ENCODE results near the gene LINC00632. TPM values are rescaled to one million over a fixed set of nuclear protein-coding genes. Genes with fewer than 3 reads are reported as not detected.

Gene LINC00632
- total and polyA plus RNA-seq, 2 donors (not counting 1 experiment from before 2014, with no cell fraction given) = not detected

- Histone ChIP-seq H3K36me3 (replicated peaks in 1 of 2; ENCODE audit: control extremely low read depth in 1 of 2, control insufficient read depth in 1 of 2, extremely low read depth in 1 of 2, insufficient read depth in 2 of 2, low read length in 1 of 2) (no peaks in the 10 kb centered on the region), H3K4me2 (replicated peaks; ENCODE audit: low read depth, low read length, poor library complexity, severe bottlenecking) (no peak overlapping the region), H3K9me3 (ENCODE audit: control extremely low read depth in 1 of 3, control insufficient read depth in 2 of 3, insufficient read depth in 1 of 3, low read length in 2 of 3) (no peaks in the 10 kb centered on the region), H3K4me1 (ENCODE audit: control insufficient read depth in 2 of 2, insufficient read depth in 2 of 2, low read length in 2 of 2) (peaks cover 3 to 9% of the 10 kb centered on the region in 2 donors), H4K20me1 (ENCODE audit: control insufficient read depth, insufficient read depth, low read length, poor library complexity, severe bottlenecking) (no peaks in the 10 kb centered on the region), H3K79me2 (ENCODE audit: control insufficient read depth, insufficient read depth, low read length) (no peaks in the 10 kb centered on the region), H3K9ac (ENCODE audit: low read length) (no peak overlapping the region), H2AFZ (ENCODE audit: insufficient read depth, low read depth, low read length, poor library complexity, severe bottlenecking) (no peak overlapping the region), H3K27ac (ENCODE audit: low read length in 2 of 2) (no peak overlapping the region), H3K27me3 (replicated peaks in 1 of 4; ENCODE audit: control extremely low read depth in 1 of 4, control insufficient read depth in 3 of 4, insufficient read depth in 4 of 4, low read length in 3 of 4) (peaks cover 0 to 9% (median 4%) of the 10 kb centered on the region in 4 experiments), H3K4me3 (ENCODE audit: control extremely low read depth in 1 of 5, extremely low read depth in 1 of 5, insufficient read depth in 1 of 5, low read depth in 2 of 5, low read length in 4 of 5) (no peak overlapping the region)
- no peak overlapping the region for H3K4me3 Mint-ChIP-seq
- ATAC-seq (ENCODE audit: low read depth) = no peak
- H3K27me3 Mint-ChIP-seq = peaks cover 17% of the 10 kb centered on the region
- H3K27ac Mint-ChIP-seq = no peak overlapping the region
- peaks cover 6% of the 10 kb centered on the region for H3K4me1 Mint-ChIP-seq
- H3K9me3 Mint-ChIP-seq (ENCODE audit: insufficient read depth) = no peaks in the 10 kb centered on the region
- ChIA-PET CTCF (interaction anchor here (1.0 to 3.1 kb wide), 6 partner anchors 10 to 512 kb away, joined by 3 to 11 read pairs (median 4); no protein-coding TSS in a partner anchor), POLR2A (no interaction called here)
- intact Hi-C loops (cut with micrococcal nuclease) = loop anchor here (10.0 kb wide), 1 partner anchor 509 kb away; no protein-coding TSS in a partner anchor
- 0% methylated on average over 1 of the region's 8 CpGs for whole genome bisulfite sequencing (ENCODE audit: insufficient coverage)
- TF ChIP-seq CTCF (IDR thresholded peaks at IDR 0.05) (peak; percentile 78), EZH2 (IDR thresholded peaks at IDR 0.05; ENCODE audit: borderline replicate concordance, insufficient read depth, low read depth, low read length, poor library complexity, severe bottlenecking) (no peak)
- DNase-seq = peak; percentile 44
Measured at GRCh38 chrX:140766024-140766611, 56.6 kb downstream of the LINC00632 start.

DNA sequence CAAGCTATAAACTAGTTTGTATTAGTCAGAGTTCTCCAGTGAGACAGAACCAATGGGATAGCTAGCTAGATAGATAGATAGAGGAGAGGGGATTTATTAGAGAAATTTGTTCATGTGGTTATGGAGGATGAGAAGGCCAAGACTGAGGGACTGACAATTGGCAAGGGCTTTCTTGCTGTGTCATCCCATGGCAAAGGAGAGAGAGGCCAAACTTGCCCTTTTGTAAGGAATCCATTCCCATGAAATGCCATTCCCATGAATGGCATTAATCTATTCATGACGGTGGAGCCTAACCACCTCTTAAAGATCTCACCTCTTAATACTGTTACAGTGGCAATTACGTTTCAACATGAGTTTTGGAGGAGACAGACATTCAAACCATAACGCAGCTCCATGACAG is 58.1 kb downstream of the LINC00632 start:
- Mint-ChIP-seq H3K4me1 (peaks cover 4% of the 10 kb centered on the region), H3K27ac (no peak overlapping the region), H3K4me3 (no peak overlapping the region), H3K27me3 (peaks cover 14% of the 10 kb centered on the region), H3K9me3 (ENCODE audit: insufficient read depth) (no peaks in the 10 kb centered on the region)
- Histone ChIP-seq H3K9ac (ENCODE audit: low read length) (no peak overlapping the region), H3K79me2 (ENCODE audit: control insufficient read depth, insufficient read depth, low read length) (no peaks in the 10 kb centered on the region), H3K27me3 (replicated peaks in 1 of 4; ENCODE audit: control extremely low read depth in 1 of 4, control insufficient read depth in 3 of 4, insufficient read depth in 4 of 4, low read length in 3 of 4) (peaks cover 0 to 9% (median 4%) of the 10 kb centered on the region in 4 experiments), H3K27ac (ENCODE audit: low read length in 2 of 2) (no peak overlapping the region), H3K4me3 (ENCODE audit: control extremely low read depth in 1 of 5, extremely low read depth in 1 of 5, insufficient read depth in 1 of 5, low read depth in 2 of 5, low read length in 4 of 5) (no peak overlapping the region), H3K4me2 (replicated peaks; ENCODE audit: low read depth, low read length, poor library complexity, severe bottlenecking) (no peak overlapping the region), H3K36me3 (replicated peaks in 1 of 2; ENCODE audit: control extremely low read depth in 1 of 2, control insufficient read depth in 1 of 2, extremely low read depth in 1 of 2, insufficient read depth in 2 of 2, low read length in 1 of 2) (no peaks in the 10 kb centered on the region), H3K9me3 (ENCODE audit: control extremely low read depth in 1 of 3, control insufficient read depth in 2 of 3, insufficient read depth in 1 of 3, low read length in 2 of 3) (no peaks in the 10 kb centered on the region), H2AFZ (ENCODE audit: insufficient read depth, low read depth, low read length, poor library complexity, severe bottlenecking) (no peak overlapping the region), H4K20me1 (ENCODE audit: control insufficient read depth, insufficient read depth, low read length, poor library complexity, severe bottlenecking) (no peaks in the 10 kb centered on the region), H3K4me1 (ENCODE audit: control insufficient read depth in 2 of 2, insufficient read depth in 2 of 2, low read length in 2 of 2) (peaks cover 3 to 9% of the 10 kb centered on the region in 2 donors)
- CTCF ChIA-PET = interaction anchor here (1.5 kb wide), 1 partner anchor 11 kb away, joined by 6 read pairs; no protein-coding TSS in a partner anchor
- intact Hi-C loops (cut with micrococcal nuclease) = loop anchor here (10.0 kb wide), 1 partner anchor 507 kb away; no protein-coding TSS in a partner anchor
- POLR2A ChIA-PET = no interaction called here
- no peak for ATAC-seq (ENCODE audit: low read depth)
- WGBS (ENCODE audit: insufficient coverage) = no CpG with 5 or more reads among the region's 3 CpGs
- DNase-seq = no peak
- TF ChIP-seq CTCF (IDR thresholded peaks at IDR 0.05) = no peak
- TF ChIP-seq EZH2 (IDR thresholded peaks at IDR 0.05; ENCODE audit: borderline replicate concordance, insufficient read depth, low read depth, low read length, poor library complexity, severe bottlenecking) = no peak

All from B cell (primary cell).